ENCODE measurements around the gene UBE4B.
A peak's percentile ranks its signal among the peaks of the same experiment; 100 is the strongest.
"Not testable (repeated sequence)": the region's sequence is repeated elsewhere in the genome, so short reads cannot be mapped to it uniquely, and the experiment has no call there.

UBE4B gene

GRCh38 chr1:10042746-10043145, 10.0 kb downstream of the UBE4B start:
- DNase-seq: no peak

- peak; percentile 41 for DNase-seq
Observed at GRCh38 chr1:10045480-10046355, 13.0 kb downstream of the UBE4B start.

GRCh38 chr1:10046356-10047085, 13.8 kb downstream of the UBE4B start:
- no peak for DNase-seq

DNA sequence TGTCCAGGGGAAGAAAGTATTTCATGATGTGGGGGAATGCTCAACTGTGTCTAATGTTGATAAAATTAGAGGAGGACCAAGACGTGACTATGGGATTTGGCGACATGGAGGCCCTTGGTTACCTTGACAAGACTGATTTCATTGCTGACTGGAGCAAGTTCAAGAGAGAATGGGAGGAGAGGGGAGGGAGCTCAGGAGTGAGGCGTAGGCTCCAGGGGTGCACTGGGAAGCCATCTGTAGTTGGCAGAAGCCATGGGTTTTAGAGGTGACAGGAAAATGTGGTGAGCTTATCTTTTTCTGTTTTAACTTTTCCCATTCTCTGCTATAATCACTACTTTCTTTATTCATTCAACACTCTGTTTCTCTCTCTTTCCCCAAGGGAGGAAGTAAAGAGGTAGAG, 15.8 kb downstream of the UBE4B start:
- DNase-seq: no peak

- DNase-seq: no peak
Observed at GRCh38 chr1:10050611-10051010, 17.9 kb downstream of the UBE4B start.

DNA sequence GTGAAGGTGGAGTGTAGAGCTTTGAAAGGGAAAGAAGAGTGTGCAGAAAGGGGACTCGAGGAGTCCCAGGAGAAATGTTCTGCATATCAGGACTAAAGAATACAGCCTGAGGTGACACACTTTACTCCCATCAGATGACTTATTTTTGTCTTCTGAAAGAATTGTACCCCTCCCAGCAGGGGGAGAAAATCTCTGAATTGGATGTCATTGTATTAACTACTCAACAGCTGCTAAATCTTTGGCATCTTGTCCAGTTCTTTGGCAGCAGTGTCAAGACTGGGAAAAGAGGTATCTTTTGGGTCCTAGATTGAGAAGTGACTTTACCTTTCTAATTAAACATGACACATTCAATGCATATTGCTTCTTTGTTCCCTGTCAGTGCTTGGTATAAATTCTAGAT, 18.9 kb downstream of the UBE4B start:
- no peak for DNase-seq

DNA sequence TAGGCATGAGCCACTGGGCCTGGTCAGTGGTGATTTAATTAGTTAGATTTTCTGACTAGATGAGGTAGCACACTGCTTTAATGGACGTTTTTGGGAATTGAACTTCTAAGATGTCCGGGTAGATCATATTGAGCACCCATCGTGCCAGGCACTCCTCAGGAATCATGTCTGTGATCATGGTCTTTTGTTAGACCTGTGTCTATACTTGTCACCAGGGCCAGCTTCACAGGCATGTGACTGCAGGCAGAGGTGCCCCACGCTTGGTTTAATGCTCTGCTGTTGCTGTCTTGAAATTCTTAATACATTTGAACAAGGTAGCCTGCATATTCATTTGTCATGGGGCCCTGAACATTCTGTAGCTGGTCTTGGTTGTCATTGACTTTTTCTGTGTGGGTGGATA, 19.6 kb downstream of the UBE4B start:
- DNase-seq: no peak

- no peak for DNase-seq
Observed at GRCh38 chr1:10054465-10054864, 21.7 kb downstream of the UBE4B start.

DNA sequence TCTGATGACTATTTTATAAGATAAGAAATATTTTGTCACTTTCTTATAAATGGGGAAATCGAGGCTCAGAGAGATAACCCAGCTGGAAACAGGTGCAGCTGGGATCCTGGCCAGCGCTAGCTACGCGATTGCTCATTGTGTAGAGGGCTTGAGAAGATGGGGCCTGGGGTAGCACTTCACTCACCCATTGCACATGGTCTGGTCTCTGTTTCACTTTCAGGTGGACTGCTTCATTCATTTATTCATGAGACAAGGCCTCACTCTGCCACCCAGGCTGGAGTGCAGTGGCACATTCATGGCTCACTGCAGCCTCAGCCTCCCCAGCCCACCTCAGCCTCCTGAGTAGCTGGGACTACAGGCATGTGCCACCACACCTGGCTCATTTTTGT, 23.8 kb downstream of the UBE4B start:
- no peak for DNase-seq

GRCh38 chr1:10057343-10057742, 24.6 kb downstream of the UBE4B start:
- DNase-seq: no peak

DNA sequence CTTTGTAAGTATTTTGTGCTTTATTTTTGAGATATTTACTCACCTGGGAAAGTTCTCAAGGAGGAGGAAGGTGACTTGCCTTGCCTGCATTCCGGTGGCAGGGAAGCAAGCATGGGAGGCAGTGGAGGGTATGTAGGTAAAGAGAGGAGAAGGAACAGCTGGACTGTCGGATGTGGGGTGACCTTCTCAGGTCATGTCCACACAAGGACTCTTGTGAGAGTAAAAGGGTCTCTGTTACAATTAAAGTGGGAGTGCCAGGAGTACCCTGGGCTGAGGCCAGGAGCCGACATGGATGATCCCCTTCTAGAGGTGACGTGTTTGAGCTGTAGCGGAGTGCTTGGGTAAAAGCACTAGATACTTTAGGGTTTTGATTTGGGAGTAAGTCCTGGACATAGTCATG, 25.0 kb downstream of the UBE4B start:
- DNase-seq: no peak

DNA sequence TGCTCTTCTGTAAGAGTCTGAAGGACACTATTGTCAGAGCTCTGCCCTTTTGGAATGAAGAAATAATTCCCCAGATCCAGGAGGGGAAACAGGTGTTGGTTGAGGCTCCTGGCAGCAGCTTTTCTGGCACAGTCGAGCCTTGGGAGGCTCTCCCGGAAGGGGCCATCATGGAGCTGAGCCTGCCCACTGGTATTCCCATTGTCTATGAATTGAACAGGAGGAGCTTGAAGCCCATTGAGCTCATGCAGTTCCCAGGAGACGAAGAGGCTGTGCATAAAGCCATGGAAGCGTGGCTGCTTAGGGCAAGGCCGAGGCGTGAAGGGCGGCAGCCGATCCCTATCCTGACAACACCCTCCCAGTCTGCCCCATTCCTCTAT, 26.6 kb downstream of the UBE4B start:
- no peak for DNase-seq

GRCh38 chr1:10060311-10061100, 27.7 kb downstream of the UBE4B start:
- DNase-seq: no peak

GRCh38 chr1:10061276-10061675, 28.5 kb downstream of the UBE4B start:
- no peak for DNase-seq

DNA sequence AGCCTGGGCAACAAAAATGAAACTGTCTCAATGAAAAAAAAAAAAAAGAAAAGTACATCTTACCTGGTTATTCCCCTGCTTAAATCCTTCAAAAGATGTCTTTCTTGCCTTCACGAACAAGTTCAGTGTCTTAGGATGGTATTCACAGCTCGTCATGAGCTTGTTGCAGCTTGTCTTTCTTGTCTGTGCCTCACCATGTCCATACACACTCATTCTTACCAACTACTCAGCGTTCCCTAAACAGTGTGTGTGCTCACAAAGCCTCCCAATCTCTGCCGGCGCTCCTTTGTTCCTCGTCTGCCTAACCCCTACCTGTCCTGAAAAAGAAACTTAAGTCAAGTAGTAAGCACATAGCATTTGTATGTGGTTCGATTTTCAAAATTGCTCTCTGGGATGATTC, 31.1 kb downstream of the UBE4B start:
- DNase-seq: no peak

- DNase-seq: peak; percentile 31
Observed at GRCh38 chr1:10064416-10065343, 31.9 kb downstream of the UBE4B start.

- DNase-seq: peak; percentile 18
Observed at GRCh38 chr1:10065344-10065685, 32.6 kb downstream of the UBE4B start.

GRCh38 chr1:10065760-10066159, 33.0 kb downstream of the UBE4B start:
- no peak for DNase-seq

- DNase-seq: no peak
Observed at GRCh38 chr1:10068605-10069294, 36.0 kb downstream of the UBE4B start.

DNA sequence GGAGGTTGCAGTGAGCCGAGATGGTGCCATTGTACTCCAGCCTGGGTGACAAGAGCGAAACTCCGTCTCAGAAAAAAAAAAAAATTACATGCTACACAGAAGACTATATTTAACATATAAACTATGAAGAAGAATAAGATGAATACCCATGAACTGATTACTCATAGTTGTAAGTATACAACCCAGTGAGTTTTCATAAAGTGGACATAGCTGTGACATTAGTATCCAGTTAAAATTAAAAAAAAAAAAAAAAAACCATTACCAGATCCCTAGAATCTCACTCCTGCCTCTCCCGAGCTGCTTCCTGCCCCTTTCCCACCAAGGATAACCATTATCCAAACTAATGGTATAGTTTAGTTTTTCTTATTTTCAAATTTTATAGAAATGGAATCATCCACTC, 37.4 kb downstream of the UBE4B start:
- DNase-seq: no peak

DNA sequence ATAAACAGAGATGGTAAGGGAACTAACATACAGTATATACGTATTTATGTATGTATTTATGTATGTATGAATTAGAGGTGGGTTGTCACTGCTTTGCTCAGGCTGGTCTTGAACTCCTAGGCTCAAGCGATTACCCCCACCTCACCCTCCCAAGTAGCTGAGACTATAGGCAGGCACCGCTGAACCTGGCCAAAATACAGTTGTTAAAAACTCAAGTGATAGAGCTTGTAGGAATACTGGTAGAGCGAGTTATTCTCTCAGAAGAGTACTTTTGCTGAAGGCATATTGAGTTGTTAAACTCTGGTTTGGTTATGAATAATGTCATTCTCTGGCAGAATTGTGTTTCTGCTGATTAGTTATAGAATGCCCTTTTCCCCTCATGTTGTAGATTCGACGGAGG, 38.9 kb downstream of the UBE4B start:
- DNase-seq: no peak

- DNase-seq: not testable (repeated sequence)
Observed at GRCh38 chr1:10073371-10073770, 40.6 kb downstream of the UBE4B start.

Data from hematopoietic multipotent progenitor cell treated with erythropoietin and hydrocortisone succinate and interleukin-3 and kit ligand, for 4 days (in vitro differentiated cells).